Panc1 (cell line): ENCODE measurements around the gene OXTR. TPM values are rescaled to one million over a fixed set of nuclear protein-coding genes. Genes with fewer than 3 reads are reported as not detected.

Experiments
- ATAC-seq: fragments of 200-7000 bp; cut with Tn5 transposase; 2 replicates; pipeline ENCODE4 v1.9.1; 2020; ENCODE audit warnings: mild to moderate bottlenecking, moderate library complexity
- BruUV-seq: library from RNA; stranded (reverse); fragments of 400-500 nt; replicated peaks from 2 replicates; lab custom pipeline; 2021; lab: Mats Ljungman, UMichigan
- CTCF ChIA-PET: fragments of 300-600 bp; sonication (Branson Sonifier 250); formaldehyde crosslinking; loops from one replicate; lab custom pipeline; 2022; ENCODE audit warnings: antibody characterized with exemption; lab: Charles Lee
- POLR2A ChIA-PET: fragments of 300-600 bp; sonication (Branson Sonifier 250); formaldehyde crosslinking; loops from one replicate; lab custom pipeline; 2022; ENCODE audit warnings: antibody characterized with exemption; lab: Charles Lee
- DNase-seq: peaks from one replicate; pipeline ENCODE4 v3.0.0-alpha.2; 2010; ENCODE audit warnings: low read depth, low spot score
- H3K27ac ChIP-seq: 2 replicates; pipeline ENCODE4 v1.5.1; 2011; ENCODE audit warnings: mild to moderate bottlenecking, low read length, inconsistent platforms
- H3K27me3 ChIP-seq: fragments of 200-500 bp; sonication (Bioruptor generic); 2 replicates; pipeline ENCODE4 v1.6.0; 2014; ENCODE audit warnings: low read length, inconsistent platforms; ENCODE audit not compliant: control insufficient read depth, insufficient read depth
- H3K36me3 ChIP-seq: fragments of 200-500 bp; sonication (Bioruptor generic); 2 replicates; pipeline ENCODE4 v1.5.1; 2014; ENCODE audit warnings: inconsistent platforms, mild to moderate bottlenecking, low read length, moderate library complexity; ENCODE audit not compliant: control insufficient read depth, insufficient read depth
- H3K4me1 ChIP-seq: 2 replicates; pipeline ENCODE4 v1.5.1; 2011; ENCODE audit warnings: inconsistent platforms, mild to moderate bottlenecking, low read length, moderate library complexity; ENCODE audit not compliant: control insufficient read depth, insufficient read depth
- H3K4me3 ChIP-seq, 2 experiments: 2 replicates each; pipeline ENCODE4 v1.5.1; 2011 to 2012; ENCODE audit warnings: low read depth in 2 of 2, low read length in 2 of 2, mild to moderate bottlenecking in 2 of 2, inconsistent platforms in 1 of 2, moderate library complexity in 1 of 2
- H3K9me3 ChIP-seq: fragments of 200-500 bp; sonication (Bioruptor generic); 2 replicates; pipeline ENCODE4 v1.5.1; 2014; ENCODE audit warnings: low read depth, mild to moderate bottlenecking, inconsistent platforms, low read length, moderate library complexity; ENCODE audit not compliant: control insufficient read depth, insufficient read depth
- CTCF ChIP-seq: fragments of 450-650 bp; IDR thresholded peaks from 2 replicates; pipeline ENCODE4 v1.5.1; 2017; ENCODE audit warnings: mild to moderate bottlenecking
- POLR2AphosphoS5 ChIP-seq: IDR thresholded peaks from 2 replicates; pipeline ENCODE4 v1.6.1; 2012; ENCODE audit warnings: mild to moderate bottlenecking, low read depth, low read length, moderate library complexity
- REST ChIP-seq, 2 experiments: IDR thresholded peaks; 2 replicates each; pipeline ENCODE4 v1.6.1; 2011 to 2012; ENCODE audit warnings: low read depth in 2 of 2, control low read depth in 1 of 2, low read length in 1 of 2, mild to moderate bottlenecking in 1 of 2, moderate library complexity in 1 of 2; ENCODE audit not compliant: insufficient read depth in 1 of 2
- SIN3A ChIP-seq: IDR thresholded peaks from 2 replicates; pipeline ENCODE4 v1.6.1; 2012; ENCODE audit warnings: low read depth, mild to moderate bottlenecking, low read length, moderate library complexity, borderline replicate concordance; ENCODE audit not compliant: insufficient read depth
- TCF7L2 ChIP-seq: IDR thresholded peaks from 2 replicates; pipeline ENCODE4 v1.6.1; 2011; ENCODE audit warnings: mild to moderate bottlenecking, low read depth, low read length, inconsistent platforms
- in situ Hi-C: cut with HindIII; loops from 2 replicates; pipeline ENCODE4 v1.10.0; 2016; ENCODE audit warnings: low sequenced_read_pairs, low pct_unique_long_range_greater_than_20kb
- intact Hi-C: fragments of 100-400 bp; cut with micrococcal nuclease; formaldehyde crosslinking; loops from one replicate; pipeline ENCODE4 v1.10.0; 2022; ENCODE audit not compliant: unreplicated experiment
- total RNA-seq: library from RNA; stranded (reverse); gene quantifications from one replicate; pipeline ENCODE4 v1.2.1, GENCODE V29; 2021; ENCODE audit not compliant: unreplicated experiment

OXTR gene
- total RNA-seq, 1 experiment from 2014 or later, result 2.7 TPM

GRCh38 chr3:8736436-8736835, 33.0 kb downstream of the OXTR start:
- intact Hi-C loops, result no loop called here

DNA sequence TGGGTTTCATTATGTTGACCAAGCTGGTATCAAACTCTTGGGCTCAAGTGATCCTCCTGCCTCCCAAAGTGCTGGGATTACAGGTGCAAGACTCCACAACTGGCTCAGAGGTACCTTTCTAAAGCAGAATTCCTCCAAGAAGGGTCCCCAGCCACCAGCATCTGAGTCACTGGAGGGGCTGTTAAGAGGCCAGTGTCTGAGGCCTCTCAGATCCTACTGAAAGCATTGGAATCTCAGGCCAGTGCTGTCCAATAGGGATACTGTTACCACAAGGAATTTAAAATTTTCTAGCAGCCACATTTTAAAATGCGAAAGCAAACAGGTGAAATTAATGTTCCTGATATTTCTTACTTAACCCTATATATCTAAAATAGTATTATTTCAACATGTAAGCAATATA, 34.5 kb downstream of the OXTR start:
- ChIA-PET POLR2A (no interaction called here), CTCF (no interaction called here)
- no peaks in the 10 kb centered on the region for H3K36me3 ChIP-seq
- ATAC-seq (no peak), DNase-seq (no peak)
- H3K4me3 ChIP-seq, result no peak overlapping the region
- H3K27ac ChIP-seq, result no peak overlapping the region
- no peaks in the 10 kb centered on the region for H3K9me3 ChIP-seq
- BruUV-seq, result no TSS peak
- H3K4me1 ChIP-seq, result no peaks in the 10 kb centered on the region
- TF ChIP-seq SIN3A, result no peak
- no peak for TF ChIP-seq POLR2AphosphoS5
- no peak for TF ChIP-seq REST (IDR thresholded peaks at IDR 0.05; ENCODE audit: insufficient read depth in 1 of 2, low read depth in 2 of 2, low read length in 1 of 2)
- TF ChIP-seq CTCF, result no peak
- TF ChIP-seq TCF7L2, result no peak
- intact Hi-C loops, result no loop called here
- in situ Hi-C loops, result no loop called here
- H3K27me3 ChIP-seq, result no peaks in the 10 kb centered on the region

More at GRCh38 chr3:8736436-8736835, 33.0 kb downstream of the OXTR start:
- no peak overlapping the region for H3K4me3 ChIP-seq
- H3K27ac ChIP-seq, result no peak overlapping the region
- TF ChIP-seq SIN3A (no peak), CTCF (no peak), REST (IDR thresholded peaks at IDR 0.05; ENCODE audit: insufficient read depth in 1 of 2, low read depth in 2 of 2, low read length in 1 of 2) (no peak), TCF7L2 (no peak), POLR2AphosphoS5 (no peak)
- BruUV-seq, result no TSS peak
- no peaks in the 10 kb centered on the region for H3K36me3 ChIP-seq
- POLR2A ChIA-PET, result no interaction called here
- ATAC-seq (no peak), DNase-seq (no peak)
- peaks cover 5% of the 10 kb centered on the region for H3K4me1 ChIP-seq
- no peaks in the 10 kb centered on the region for H3K9me3 ChIP-seq
- CTCF ChIA-PET, result no interaction called here
- in situ Hi-C loops, result no loop called here
- H3K27me3 ChIP-seq, result no peaks in the 10 kb centered on the region
